Activated CD4-positive, alpha-beta T cell treated with anti-CD3 and anti-CD28 coated beads, Interleukin-2, amount 50 U/mL, for 24 hours (primary cell): ENCODE data around the gene REXO5.

Experiments used
- DNase-seq, 2 donors: peaks; one replicate each; pipeline ENCODE4 v3.0.0-alpha.2; 2020; ENCODE audit warnings: low read depth in 1 of 2, low spot score in 1 of 2

REXO5 gene

DNA sequence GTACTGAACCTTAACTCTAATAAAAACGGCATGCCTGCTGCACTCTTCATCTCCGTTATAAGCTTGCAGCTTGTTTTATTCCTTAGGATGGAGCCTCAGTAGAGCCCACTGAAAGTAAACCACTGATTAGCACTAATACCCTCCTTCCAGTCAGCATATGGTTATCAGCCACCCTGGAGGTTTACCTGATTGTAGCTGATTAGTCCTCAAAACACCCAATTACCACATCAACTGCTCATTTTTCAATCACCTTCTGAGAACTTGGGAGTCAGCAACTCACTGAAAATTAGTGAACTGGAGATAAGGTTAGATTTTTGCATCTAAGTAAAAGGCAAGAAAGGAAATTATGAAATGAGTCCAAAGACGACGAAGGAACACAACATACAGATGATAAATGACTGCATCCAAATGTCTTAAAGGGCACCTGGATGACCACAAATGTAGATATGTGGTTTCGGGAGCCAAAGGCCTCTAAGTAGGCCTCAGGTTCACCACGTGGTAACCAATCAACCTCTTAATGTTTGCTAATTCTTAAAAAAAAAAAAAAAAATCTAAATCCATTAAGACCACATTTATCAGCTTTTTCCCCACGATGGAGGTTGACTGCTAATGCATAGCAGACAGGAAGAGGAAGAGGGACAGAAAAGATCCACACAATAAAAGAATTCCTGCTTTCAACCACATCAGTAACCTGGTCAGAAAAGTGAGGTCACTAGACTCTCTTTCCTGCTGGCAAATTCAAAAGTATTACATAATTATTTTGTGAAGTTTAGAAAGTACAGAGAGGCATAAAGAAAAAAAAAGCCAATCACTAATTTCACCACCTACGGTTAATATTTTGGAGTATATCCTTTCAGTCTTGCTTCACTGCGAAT lies 65.9 kb downstream of the REXO5 start:
- DNase-seq = no peak

DNA sequence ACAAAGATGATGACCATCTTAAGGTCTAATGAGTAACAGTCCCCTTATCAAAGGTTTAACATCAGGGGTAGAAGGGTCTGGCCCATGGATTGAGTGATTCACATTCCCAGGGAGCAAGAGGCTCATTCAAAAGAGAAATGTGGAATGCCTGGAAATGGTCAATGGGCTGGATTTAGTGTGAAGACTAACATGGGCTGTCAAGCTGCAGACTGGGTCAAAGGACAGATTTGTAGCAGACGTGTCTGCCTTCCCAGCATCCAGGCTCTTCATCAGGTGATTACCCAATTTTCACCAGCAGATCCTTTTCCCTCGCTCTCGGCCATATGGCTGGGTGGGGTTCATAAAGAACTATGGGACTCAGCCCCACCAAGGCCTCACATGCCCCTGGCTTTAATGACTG lies 67.0 kb downstream of the REXO5 start:
- DNase-seq = no peak

DNA sequence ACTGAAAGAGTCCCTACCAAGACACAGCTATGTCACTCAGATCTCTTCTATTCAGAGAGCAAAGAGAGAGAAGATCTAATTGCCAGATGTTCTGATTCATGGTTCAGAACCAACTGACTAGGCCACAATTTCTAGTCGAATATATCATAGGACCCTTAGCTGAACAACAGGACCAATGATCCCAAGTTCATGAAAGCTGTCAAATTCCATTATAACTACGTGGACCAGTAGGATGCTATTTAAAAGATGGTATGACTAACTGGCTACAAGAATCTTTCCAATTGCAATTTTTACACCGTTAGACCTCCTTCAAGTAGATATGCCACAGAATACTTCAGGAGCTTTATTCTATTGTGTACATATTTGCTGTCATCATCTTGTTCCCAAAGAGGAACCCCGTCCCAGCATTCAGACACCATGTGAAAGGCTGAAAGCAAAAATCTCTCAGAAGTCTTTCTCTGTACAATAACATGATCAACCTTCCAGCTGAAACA lies 67.8 kb downstream of the REXO5 start:
- no peak for DNase-seq

DNA sequence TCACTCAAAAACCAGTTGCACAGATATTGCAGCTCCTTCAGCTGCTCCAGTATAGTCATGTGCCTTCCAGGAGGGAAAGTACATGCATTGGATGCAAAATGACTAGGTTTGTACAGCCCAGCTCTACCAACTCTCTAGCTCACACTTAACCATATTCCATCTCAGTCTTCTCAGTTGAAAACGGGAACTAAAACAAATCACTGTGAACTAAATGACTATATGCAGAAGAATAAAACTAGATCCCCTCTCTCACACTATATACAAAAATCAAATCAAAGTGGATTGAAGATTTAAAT lies 69.0 kb downstream of the REXO5 start:
- no peak for DNase-seq

DNA sequence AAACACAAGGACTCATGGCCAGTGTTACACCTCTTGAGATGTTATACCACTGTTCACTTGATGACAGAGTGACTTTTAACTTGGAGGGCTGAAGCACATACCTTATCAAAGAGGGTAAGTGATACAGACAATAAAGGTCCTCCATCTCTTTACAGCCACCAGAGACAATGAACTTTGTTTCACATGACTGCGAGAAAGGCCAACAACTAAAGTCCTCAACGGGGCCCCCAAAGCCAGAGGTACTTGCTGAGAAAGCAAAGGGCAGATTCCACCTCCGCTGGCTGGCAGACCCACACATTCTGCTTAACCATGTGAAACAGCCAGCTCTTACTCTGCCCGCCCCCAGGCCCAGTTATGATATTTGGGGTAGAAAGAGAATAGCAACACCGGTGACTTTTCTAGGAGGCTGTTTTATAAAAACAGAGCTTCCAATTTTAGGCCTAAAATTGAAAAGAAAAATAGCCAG lies 72.4 kb downstream of the REXO5 start:
- DNase-seq = no peak

DNA sequence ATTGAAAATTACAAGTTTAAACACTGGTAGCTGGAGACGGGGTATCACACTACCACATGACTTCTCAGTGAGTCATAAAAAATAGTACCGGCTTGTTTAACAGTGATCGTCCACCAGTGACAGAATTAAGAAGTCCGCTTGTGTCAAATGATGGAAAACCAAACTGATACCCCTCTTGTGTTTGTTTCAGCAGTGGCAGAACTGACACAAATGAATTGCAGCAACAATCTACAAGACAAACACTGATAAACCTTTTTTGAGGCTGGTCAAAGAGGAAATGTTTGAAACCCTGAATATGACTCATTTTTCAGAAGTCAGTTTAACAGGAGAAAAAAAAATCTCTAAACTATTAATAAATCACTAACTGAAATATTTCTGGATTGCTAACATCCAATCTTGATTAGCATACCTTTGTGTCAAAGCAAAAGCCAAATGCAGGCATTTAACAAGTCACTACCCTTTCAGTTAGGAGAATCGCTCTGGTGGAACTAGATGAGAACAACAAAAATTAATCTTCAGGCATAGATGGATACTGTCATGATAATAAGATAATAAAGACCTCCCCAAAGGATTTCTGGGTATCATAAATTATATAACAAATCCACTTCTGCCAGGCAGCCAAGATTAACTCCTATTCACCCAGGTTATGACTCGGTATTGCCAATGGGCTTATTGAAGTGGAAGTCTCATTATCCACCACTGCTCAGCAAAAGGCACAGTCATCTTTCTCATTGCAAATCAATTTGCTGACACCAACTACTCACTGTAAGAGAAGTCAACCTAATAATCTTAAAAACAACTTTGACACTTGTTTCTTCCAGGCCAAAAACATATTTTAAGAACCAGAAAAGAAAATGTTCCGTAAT lies 73.1 kb downstream of the REXO5 start:
- no peak for DNase-seq

DNA sequence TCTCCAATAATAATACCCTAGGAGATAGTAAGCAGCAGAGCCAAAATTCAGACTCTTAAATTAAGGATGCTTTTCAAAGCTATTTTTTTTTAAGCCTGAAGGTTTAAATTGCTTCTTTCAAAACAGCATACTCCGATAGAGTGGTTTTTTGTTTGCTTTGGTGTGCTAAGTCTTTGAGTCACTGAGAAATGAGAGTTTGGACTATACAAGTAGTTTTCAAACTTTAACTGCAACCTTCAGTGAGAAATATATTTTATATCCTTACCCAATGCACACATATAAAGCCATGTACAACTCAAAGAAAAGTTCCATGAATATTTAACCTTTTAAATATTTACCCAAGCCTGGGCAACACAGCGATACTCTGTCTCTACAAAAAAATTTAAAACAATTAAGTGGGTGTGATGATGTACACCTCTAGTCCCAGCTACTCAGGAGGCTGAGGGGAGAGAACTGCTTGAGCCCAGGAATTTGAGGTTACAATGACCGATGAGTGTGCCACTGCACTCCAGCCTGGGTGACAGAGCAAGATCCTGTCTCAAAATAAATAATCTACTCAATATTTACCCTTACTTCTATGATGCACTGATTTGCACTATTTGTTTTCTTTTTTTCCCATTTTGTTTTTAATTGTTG lies 74.7 kb downstream of the REXO5 start:
- DNase-seq = no peak

DNA sequence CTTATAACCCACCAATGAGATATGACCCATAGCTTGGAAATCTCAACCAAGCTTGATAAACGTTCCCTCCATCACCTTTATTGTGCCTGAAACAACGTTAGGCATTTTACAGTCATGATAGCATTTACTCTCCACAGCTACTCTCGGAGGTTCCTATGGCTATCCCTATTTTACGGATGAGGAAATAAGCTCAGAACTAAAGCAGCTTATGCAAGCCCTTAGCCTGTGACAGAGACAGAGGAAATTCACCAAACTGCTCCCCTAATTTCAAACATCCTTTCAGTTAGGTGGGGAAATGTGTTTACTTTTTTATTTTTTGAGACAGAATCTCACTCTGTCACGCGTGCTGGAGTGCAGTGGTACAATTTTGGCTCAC lies 75.2 kb downstream of the REXO5 start:
- DNase-seq = no peak

DNA sequence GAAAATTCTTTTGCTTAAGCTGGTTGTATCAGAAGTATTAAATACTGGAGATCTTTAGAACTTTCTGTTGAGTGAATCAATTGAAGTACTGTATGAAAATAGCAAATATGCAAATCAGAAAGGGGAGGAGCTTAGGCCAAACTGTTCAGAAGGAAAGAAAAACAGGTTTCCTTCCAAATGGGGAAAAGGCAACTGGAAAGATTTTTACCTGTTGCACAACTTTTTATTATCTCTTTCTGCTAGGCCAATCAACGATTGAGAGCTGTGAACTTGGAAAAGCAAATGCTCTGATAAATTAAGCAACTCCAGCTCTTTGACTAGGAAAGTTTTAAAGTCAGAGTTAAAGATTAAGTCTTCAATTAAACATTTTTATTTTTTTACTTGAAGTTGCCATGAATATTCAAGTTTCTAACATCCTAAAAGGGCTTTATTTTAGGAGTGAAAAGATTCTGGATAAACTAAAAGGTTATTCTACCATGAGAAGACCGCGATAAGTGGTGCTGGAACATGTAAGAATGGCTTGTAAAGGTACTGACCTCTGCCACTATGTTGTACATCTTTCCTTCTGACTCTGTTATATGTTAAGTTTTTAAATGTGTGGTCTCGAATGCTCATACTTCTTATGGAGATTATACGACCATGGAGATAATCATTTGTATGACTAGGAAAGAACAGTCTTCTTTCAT lies 77.4 kb downstream of the REXO5 start:
- DNase-seq = no peak

DNA sequence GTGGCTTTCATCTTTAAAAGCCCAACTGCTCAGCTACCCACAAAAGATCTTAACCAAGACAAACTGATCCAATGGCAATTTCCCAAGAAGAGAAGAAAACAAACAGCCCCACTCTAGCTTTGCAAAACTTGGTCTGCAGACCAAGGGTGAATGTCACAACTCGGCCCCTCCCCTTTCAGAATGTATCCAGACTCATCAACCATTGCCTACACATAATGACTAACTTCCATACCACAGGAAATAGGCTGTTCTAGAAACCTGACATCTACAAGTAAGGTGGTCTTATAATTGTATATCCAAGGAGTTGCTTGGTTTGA lies 77.9 kb downstream of the REXO5 start:
- DNase-seq = no peak

DNA sequence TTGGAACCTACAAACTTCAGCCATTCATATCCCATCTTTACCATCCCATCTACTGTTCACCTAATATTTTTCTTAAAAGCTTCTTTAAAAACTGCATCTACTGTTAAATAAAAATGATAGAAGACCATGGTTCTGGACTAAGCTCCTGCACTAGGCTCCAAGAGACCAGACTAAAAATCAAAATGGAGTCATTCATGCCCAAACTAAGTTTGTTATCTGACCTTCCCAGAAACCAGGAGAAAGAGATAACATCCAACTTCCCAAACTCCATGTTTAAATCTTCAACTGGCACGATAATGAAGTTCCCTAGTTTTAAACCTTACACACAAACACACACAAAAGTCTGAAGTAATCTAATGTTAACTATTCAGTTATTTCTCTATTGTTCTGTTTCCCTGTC lies 80.0 kb downstream of the REXO5 start:
- DNase-seq = no peak

DNA sequence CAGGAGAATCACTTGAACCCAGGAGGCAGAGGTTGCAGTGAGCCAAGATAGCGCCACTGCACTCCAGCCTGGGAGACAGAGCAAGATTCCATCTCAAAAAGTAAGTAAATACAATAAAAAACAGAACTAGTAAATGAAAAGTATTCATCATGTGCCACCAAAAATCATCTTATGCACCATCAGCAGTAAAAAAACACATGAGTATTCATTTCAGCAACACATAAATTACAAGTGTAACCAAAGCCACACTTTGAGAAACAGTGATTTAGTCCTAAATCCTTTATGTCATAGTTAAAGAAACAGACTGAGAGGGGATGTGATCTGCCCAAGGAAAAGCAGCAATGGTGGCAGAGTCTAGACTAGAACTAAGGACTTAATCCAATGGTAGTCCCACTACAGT lies 80.9 kb downstream of the REXO5 start:
- DNase-seq = no peak

DNA sequence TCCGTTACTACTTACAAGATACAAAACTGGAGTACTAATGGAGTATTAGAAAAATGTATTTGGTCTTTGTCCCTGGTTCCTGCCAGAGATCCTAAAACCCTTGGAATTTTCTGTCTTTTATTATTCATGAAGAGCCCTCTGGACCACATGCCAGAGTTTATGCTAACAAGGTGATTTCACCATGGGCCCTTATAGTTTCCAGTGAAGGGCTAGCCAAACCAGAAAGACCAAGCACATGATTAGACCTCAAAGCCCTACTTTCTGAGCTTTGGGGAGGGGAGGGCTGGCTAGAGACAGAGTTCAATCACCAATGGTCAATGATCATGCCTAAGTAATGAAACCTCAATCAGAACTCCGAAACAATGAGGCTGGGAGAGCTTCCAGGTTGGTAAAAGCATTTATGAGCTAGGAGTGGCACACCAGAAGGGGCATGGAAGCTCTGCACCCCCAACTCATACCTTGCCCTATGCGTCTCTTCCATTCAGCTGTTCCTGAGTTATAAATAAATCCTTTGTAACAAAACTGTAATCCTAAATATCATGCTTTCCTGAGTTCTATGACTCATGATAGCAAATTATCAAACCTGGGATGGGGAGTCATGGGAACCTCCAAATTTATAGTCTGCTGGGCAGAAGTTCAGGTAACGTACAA lies 83.4 kb downstream of the REXO5 start:
- DNase-seq = no peak

DNA sequence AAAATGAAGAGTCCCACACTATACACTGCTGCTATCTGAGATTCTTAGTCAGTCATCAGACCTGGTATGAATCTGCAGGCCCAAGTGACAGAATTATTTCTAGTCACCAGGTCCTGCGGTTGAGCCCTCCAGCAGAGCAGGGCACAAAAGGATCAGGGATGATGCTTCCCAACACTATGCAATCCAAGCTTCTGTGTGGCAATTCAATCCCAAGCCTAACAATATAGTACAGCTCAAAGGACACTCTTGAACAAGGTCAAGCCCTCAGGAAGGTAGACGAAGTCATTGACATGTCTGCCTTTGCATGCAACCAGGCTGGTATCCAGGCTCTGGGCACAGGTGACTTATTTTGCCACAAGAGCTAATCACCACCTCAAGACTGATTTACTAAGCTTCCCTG lies 88.1 kb downstream of the REXO5 start:
- no peak for DNase-seq

DNA sequence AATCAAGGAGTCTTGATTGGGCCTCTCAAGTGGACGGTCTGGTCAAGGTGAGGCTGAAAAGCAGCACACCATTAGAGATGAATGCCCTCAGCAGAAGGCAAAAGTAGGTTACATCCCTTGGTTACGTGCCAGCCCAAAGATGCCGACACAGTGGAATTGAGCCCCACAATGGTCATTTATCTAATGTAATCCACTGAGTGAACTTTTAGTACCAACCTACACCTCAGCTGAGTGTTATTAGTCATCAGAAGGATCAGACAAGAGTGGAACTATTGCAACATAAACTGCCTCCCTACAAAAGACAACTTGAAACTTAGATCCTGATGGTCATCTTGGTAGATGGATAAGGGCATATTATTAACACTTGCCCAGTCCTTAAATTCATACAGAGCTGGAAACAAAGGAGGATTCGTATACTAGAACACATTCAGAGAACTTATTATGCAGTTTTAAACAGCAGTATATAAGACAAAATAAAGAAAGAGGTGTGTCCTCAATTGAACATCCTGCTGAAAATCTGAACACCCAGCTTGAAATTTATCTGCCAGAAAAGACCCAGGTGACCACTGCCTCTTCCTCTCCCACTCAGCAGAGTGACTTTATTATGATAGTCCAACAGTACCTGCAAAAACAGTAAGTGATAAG lies 91.0 kb downstream of the REXO5 start:
- DNase-seq = no peak

DNA sequence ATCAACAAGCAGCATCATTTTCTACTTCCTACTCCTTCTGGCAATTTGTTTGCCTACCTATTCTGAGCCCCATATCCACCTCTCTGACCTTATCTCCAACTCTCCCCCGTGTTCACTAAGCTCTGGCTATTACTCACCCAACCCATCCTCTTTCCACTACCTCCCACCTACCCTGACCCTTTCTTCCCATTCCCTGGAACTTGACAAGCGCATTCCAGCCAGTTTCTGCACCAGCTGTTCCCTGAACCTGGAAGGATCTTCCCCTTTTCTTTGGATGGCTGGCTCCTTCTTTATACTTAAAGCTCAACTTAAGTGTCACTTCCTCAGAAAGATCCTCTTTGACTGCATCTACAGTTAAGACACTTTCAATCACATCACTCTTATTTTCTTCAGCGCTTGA lies 91.6 kb downstream of the REXO5 start:
- no peak for DNase-seq

DNA sequence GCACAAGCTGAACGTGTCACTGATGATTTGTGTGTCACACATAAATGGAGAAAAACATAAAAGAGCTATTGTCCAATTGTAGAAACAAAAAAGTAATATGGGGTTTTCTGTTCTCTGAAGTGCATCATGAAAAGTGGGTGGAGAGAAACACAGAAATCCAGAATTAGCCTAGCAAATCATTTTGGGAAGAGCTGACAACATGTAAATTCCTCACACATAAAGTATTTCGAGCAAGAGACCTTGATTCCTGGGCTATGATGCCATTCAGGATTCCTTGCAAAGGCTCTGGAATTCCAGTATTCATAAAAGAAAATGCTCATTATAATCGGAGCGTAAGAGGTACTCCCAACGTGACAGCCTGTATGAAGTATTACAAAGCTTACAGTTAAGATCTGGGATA lies 92.7 kb downstream of the REXO5 start:
- DNase-seq = no peak
